ENCODE measurements around the gene FEN1. TPM values are rescaled to one million over a fixed set of nuclear protein-coding genes. Genes with fewer than 3 reads are reported as not detected.

The FEN1 gene
- total RNA-seq, 1 donor from 2014 or later = 44.6 TPM

- Mint-ChIP-seq H3K27me3 (no peaks in the 10 kb centered on the region), H3K9me3 (no peaks in the 10 kb centered on the region), H3K36me3 (peaks cover 3% of the 10 kb centered on the region), H3K27ac (no peak overlapping the region), H3K4me3 (no peak overlapping the region), H3K4me1 (ENCODE audit: unreplicated experiment) (peaks cover 10% of the 10 kb centered on the region)
- no peak for DNase-seq (ENCODE audit: extremely low spot score, unreplicated experiment)
- no peak for TF ChIP-seq CTCF (conservative IDR thresholded peaks at IDR 0.05)
Measured at GRCh38 chr11:61783717-61784505, 8.8 kb upstream of the FEN1 start.

GRCh38 chr11:61784506-61784805 is 8.3 kb upstream of the FEN1 start:
- H3K36me3 Mint-ChIP-seq = peaks cover 3% of the 10 kb centered on the region
- no peaks in the 10 kb centered on the region for H3K27me3 Mint-ChIP-seq
- H3K4me1 Mint-ChIP-seq (ENCODE audit: unreplicated experiment) = peaks cover 10% of the 10 kb centered on the region
- no peak overlapping the region for H3K27ac Mint-ChIP-seq
- H3K9me3 Mint-ChIP-seq = no peaks in the 10 kb centered on the region
- no peak for TF ChIP-seq CTCF (conservative IDR thresholded peaks at IDR 0.05)
- no peak overlapping the region for H3K4me3 Mint-ChIP-seq
- DNase-seq (ENCODE audit: extremely low spot score, unreplicated experiment) = no peak

GRCh38 chr11:61785837-61786402 is 6.8 kb upstream of the FEN1 start:
- no peak overlapping the region for H3K4me3 Mint-ChIP-seq
- H3K27me3 Mint-ChIP-seq = no peaks in the 10 kb centered on the region
- peaks cover 10% of the 10 kb centered on the region for H3K4me1 Mint-ChIP-seq (ENCODE audit: unreplicated experiment)
- H3K9me3 Mint-ChIP-seq = no peaks in the 10 kb centered on the region
- no peak for DNase-seq (ENCODE audit: extremely low spot score, unreplicated experiment)
- no peak overlapping the region for H3K27ac Mint-ChIP-seq
- no peak for TF ChIP-seq CTCF (conservative IDR thresholded peaks at IDR 0.05)
- H3K36me3 Mint-ChIP-seq = peaks cover 6% of the 10 kb centered on the region

- Mint-ChIP-seq H3K9me3 (no peaks in the 10 kb centered on the region), H3K4me1 (ENCODE audit: unreplicated experiment) (peaks cover 15% of the 10 kb centered on the region), H3K4me3 (no peak overlapping the region), H3K27ac (no peak overlapping the region), H3K36me3 (peaks cover 6% of the 10 kb centered on the region), H3K27me3 (no peaks in the 10 kb centered on the region)
- DNase-seq (ENCODE audit: extremely low spot score, unreplicated experiment) = no peak
- TF ChIP-seq CTCF (conservative IDR thresholded peaks at IDR 0.05) = peak; percentile 66
Measured at GRCh38 chr11:61787928-61788491, 4.7 kb upstream of the FEN1 start.

GRCh38 chr11:61791737-61792309 is 888 bp upstream of the FEN1 start:
- Mint-ChIP-seq H3K36me3 (peaks cover 4% of the 10 kb centered on the region), H3K4me1 (ENCODE audit: unreplicated experiment) (peaks cover 8% of the 10 kb centered on the region), H3K4me3 (peak overlapping the region; percentile 98), H3K27me3 (no peaks in the 10 kb centered on the region), H3K27ac (peak overlapping the region; percentile 98), H3K9me3 (no peaks in the 10 kb centered on the region)
- peak; percentile 26 for TF ChIP-seq CTCF (conservative IDR thresholded peaks at IDR 0.05)
- no peak for DNase-seq (ENCODE audit: extremely low spot score, unreplicated experiment)
